Osteoblast (primary cell): Measurements from ENCODE around the gene NLRP5. TPM values are rescaled to one million over a fixed set of nuclear protein-coding genes. Genes with fewer than 3 reads are reported as not detected.
A peak's percentile ranks its signal among the peaks of the same experiment; 100 is the strongest.

Experiments used
- DNase-seq: peaks from one replicate; pipeline ENCODE4 v3.0.0; 2011; ENCODE audit warnings: low spot score, mixed read lengths; ENCODE audit not compliant: insufficient read length; ENCODE audit errors: missing footprints
- H2AFZ ChIP-seq: 2 replicates; pipeline ENCODE4 v1.6.0; 2011; ENCODE audit warnings: mild to moderate bottlenecking, low read length
- H3K27ac ChIP-seq: 2 replicates; pipeline ENCODE4 v1.5.1; 2011; ENCODE audit warnings: mild to moderate bottlenecking, low read depth, low read length, moderate library complexity
- H3K27me3 ChIP-seq: 2 replicates; pipeline ENCODE4 v1.6.0; 2012; ENCODE audit warnings: mild to moderate bottlenecking, control low read depth, inconsistent platforms, low read length, moderate library complexity; ENCODE audit not compliant: insufficient read depth
- H3K36me3 ChIP-seq: 2 replicates; pipeline ENCODE4 v1.5.1; 2011; ENCODE audit warnings: mild to moderate bottlenecking, low read length, control low read depth, moderate library complexity; ENCODE audit not compliant: insufficient read depth
- H3K4me1 ChIP-seq: 2 replicates; pipeline ENCODE4 v1.5.1; 2011; ENCODE audit warnings: mild to moderate bottlenecking, low read length, control low read depth, moderate library complexity; ENCODE audit not compliant: insufficient read depth
- H3K4me2 ChIP-seq: 2 replicates; pipeline ENCODE4 v1.6.0; 2011; ENCODE audit warnings: mild to moderate bottlenecking, low read length; ENCODE audit not compliant: insufficient read depth
- H3K4me3 ChIP-seq: fragments of 200-600 bp; sonication (generic); 3 replicates; pipeline ENCODE4 v1.5.1; 2012; ENCODE audit warnings: mild to moderate bottlenecking, low read length, inconsistent platforms; ENCODE audit not compliant: insufficient read depth
- H3K79me2 ChIP-seq: 2 replicates; pipeline ENCODE4 v1.6.0; 2012; ENCODE audit warnings: mild to moderate bottlenecking, low read length, control low read depth, inconsistent platforms; ENCODE audit not compliant: insufficient read depth
- H3K9me3 ChIP-seq: 2 replicates; pipeline ENCODE4 v1.5.1; 2011; ENCODE audit warnings: low read depth, low read length, control low read depth
- H4K20me1 ChIP-seq: 2 replicates; pipeline ENCODE4 v1.6.0; 2012; ENCODE audit warnings: mild to moderate bottlenecking, low read length, control low read depth; ENCODE audit not compliant: insufficient read depth
- CTCF ChIP-seq: IDR thresholded peaks from 2 replicates; pipeline ENCODE4 v1.5.1; 2011; ENCODE audit warnings: mild to moderate bottlenecking, low read depth, low read length, moderate library complexity; ENCODE audit errors: extremely low read depth
- total RNA-seq: library from RNA; depleted of rRNA; stranded (reverse); fragments of >200 nt; gene quantifications from 2 replicates; pipeline ENCODE4 v1.2.3, GENCODE V29; 2012

Gene NLRP5
- total RNA-seq, 1 donor: not detected

- no peak overlapping the region for H2AFZ ChIP-seq
- H3K27ac ChIP-seq: no peak overlapping the region
- H3K4me2 ChIP-seq: no peak overlapping the region
- no peaks in the 10 kb centered on the region for H3K36me3 ChIP-seq
- H3K4me1 ChIP-seq: peaks cover 3% of the 10 kb centered on the region
- no peak overlapping the region for H3K4me3 ChIP-seq
- H3K9me3 ChIP-seq: no peaks in the 10 kb centered on the region
- H3K27me3 ChIP-seq: no peaks in the 10 kb centered on the region
- no peaks in the 10 kb centered on the region for H4K20me1 ChIP-seq
- no peak for DNase-seq
- TF ChIP-seq CTCF: peak; percentile 38
- no peaks in the 10 kb centered on the region for H3K79me2 ChIP-seq
Measured at GRCh38 chr19:56071151-56071550, 84.6 kb downstream of the NLRP5 start.

GRCh38 chr19:56076498-56076897 lies 89.9 kb downstream of the NLRP5 start:
- H3K79me2 ChIP-seq: no peaks in the 10 kb centered on the region
- peak; percentile 84 for TF ChIP-seq CTCF
- no peak overlapping the region for H2AFZ ChIP-seq
- no peak overlapping the region for H3K27ac ChIP-seq
- no peaks in the 10 kb centered on the region for H3K9me3 ChIP-seq
- H3K27me3 ChIP-seq: no peaks in the 10 kb centered on the region
- no peak overlapping the region for H3K4me2 ChIP-seq
- H4K20me1 ChIP-seq: peaks cover 4% of the 10 kb centered on the region
- DNase-seq: peak; percentile 96
- H3K36me3 ChIP-seq: no peaks in the 10 kb centered on the region
- peaks cover 6% of the 10 kb centered on the region for H3K4me1 ChIP-seq
- no peak overlapping the region for H3K4me3 ChIP-seq

GRCh38 chr19:56079609-56080008 lies 93.0 kb downstream of the NLRP5 start:
- TF ChIP-seq CTCF: no peak
- no peak overlapping the region for H3K27ac ChIP-seq
- no peak for DNase-seq
- H3K4me3 ChIP-seq: no peak overlapping the region
- H2AFZ ChIP-seq: no peak overlapping the region
- H3K4me2 ChIP-seq: no peak overlapping the region
- H4K20me1 ChIP-seq: peaks cover 9% of the 10 kb centered on the region
- H3K27me3 ChIP-seq: no peaks in the 10 kb centered on the region
- H3K36me3 ChIP-seq: no peaks in the 10 kb centered on the region
- H3K79me2 ChIP-seq: no peaks in the 10 kb centered on the region
- H3K9me3 ChIP-seq: no peaks in the 10 kb centered on the region
- H3K4me1 ChIP-seq: peaks cover 6% of the 10 kb centered on the region

GRCh38 chr19:56080669-56081401 lies 94.3 kb downstream of the NLRP5 start:
- H2AFZ ChIP-seq: peak overlapping the region; percentile 57
- H3K4me1 ChIP-seq: peaks cover 6% of the 10 kb centered on the region
- H3K27ac ChIP-seq: no peak overlapping the region
- no peaks in the 10 kb centered on the region for H3K79me2 ChIP-seq
- peak; percentile 97 for DNase-seq
- TF ChIP-seq CTCF: peak; percentile 53
- H3K4me2 ChIP-seq: peak overlapping the region; percentile 91
- H3K9me3 ChIP-seq: no peaks in the 10 kb centered on the region
- H3K36me3 ChIP-seq: no peaks in the 10 kb centered on the region
- H3K4me3 ChIP-seq: peak overlapping the region; percentile 68
- peaks cover 18% of the 10 kb centered on the region for H4K20me1 ChIP-seq
- H3K27me3 ChIP-seq: no peaks in the 10 kb centered on the region
